WI38 (cell line): ENCODE measurements around the gene SIRPB1.

Experiments
- H3K4me3 ChIP-seq: 2 replicates; pipeline ENCODE4 v1.5.1; 2011; ENCODE audit warnings: low read depth, mild to moderate bottlenecking, control low read depth, low read length
- CTCF ChIP-seq: IDR thresholded peaks from 2 replicates; pipeline ENCODE4 v1.5.1; 2012; ENCODE audit warnings: low read depth, mild to moderate bottlenecking, control low read depth, low read length

SIRPB1 gene

GRCh38 chr20:1661542-1662299 lies 41.9 kb upstream of the SIRPB1 start:
- no peak for TF ChIP-seq CTCF
- no peak overlapping the region for H3K4me3 ChIP-seq

DNA sequence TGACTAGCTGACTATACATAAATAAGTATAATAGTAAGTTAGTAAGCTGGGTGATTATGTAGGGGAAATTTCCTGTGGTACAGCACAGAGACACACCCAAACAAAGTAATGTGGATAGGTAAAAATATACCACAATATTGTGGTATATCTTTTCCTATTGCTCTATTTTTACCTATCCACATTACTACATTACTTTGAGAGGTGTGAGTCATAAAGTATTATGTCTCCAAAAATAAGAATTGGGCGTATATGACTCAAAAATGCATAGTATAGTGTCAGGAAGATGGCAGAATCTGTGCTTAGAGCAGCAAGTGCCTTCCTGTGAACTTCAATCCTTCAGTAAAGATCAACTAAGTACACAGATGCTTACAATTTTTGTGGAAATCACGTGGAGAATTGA lies 40.4 kb upstream of the SIRPB1 start:
- TF ChIP-seq CTCF = no peak
- H3K4me3 ChIP-seq = no peak overlapping the region

GRCh38 chr20:1657556-1658334 lies 37.9 kb upstream of the SIRPB1 start, which contains the start of gene SIRPG:
TSS of gene SIRPG (minus strand) at chr20:1657779. CDS start at chr20:1657714, 65 bp downstream.
- TF ChIP-seq CTCF = no peak

GRCh38 chr20:1656844-1657243 lies 37.0 kb upstream of the SIRPB1 start:
- H3K4me3 ChIP-seq = no peak overlapping the region
- no peak for TF ChIP-seq CTCF

More at GRCh38 chr20:1657556-1658334, 37.9 kb upstream of the SIRPB1 start, which contains the start of gene SIRPG:
- H3K4me3 ChIP-seq = no peak within 1 kb of the TSS

DNA sequence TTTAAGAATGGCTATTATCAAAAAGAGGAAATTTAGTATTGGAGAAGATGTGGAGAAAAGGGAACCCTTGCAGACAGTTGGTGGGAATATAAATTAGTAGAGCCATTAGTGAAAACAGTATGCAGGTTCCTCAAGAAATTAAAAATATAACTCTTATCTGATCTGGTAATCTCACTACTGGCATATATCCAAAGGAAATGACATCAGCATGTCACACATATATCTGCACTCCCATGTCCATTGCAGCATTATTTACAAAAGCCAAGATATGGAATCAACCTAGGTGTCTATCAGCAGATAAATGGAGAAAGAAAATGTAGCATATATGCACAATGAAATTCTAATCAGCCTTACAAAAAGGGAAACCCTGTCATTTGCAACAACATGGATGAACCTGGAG lies 35.2 kb upstream of the SIRPB1 start:
- TF ChIP-seq CTCF = no peak
- no peak overlapping the region for H3K4me3 ChIP-seq

DNA sequence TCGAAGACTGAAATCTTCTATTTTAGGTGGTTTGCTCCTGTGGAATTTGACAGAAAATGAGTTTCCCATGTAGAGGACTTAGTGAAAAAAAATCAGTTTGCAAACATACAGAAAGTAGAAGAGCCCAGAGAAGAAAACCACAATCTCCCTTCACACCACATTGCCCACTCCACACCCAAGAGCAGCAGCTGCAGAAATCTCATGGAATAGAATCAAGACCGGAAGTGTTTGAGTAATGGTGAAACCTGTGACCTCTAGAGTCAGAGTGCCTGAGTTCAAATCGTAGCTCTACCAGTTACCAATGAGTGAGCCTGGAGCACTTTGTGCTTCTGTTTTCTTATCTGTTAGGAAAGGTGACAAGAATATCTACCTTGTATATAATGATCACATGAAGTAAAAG lies 33.2 kb upstream of the SIRPB1 start:
- no peak for TF ChIP-seq CTCF
- H3K4me3 ChIP-seq = no peak overlapping the region

GRCh38 chr20:1652104-1652503 lies 32.3 kb upstream of the SIRPB1 start:
- no peak for TF ChIP-seq CTCF
- H3K4me3 ChIP-seq = no peak overlapping the region
